GM12874 (cell line): ENCODE results near the gene SP5.

Experiments
- CTCF ChIP-seq: IDR thresholded peaks from 2 replicates; pipeline ENCODE4 v1.5.1; 2011; ENCODE audit warnings: low read depth, mild to moderate bottlenecking, control low read depth, low read length, moderate library complexity; ENCODE audit not compliant: insufficient read depth

Gene SP5

GRCh38 chr2:170717599-170717963, 2.4 kb downstream of the SP5 start:
- no peak for TF ChIP-seq CTCF

- no peak for TF ChIP-seq CTCF
Observed at GRCh38 chr2:170717991-170718589, 3.0 kb downstream of the SP5 start.

GRCh38 chr2:170719810-170720209, 4.7 kb downstream of the SP5 start:
- TF ChIP-seq CTCF, result no peak

GRCh38 chr2:170721678-170722077, 6.5 kb downstream of the SP5 start:
- no peak for TF ChIP-seq CTCF

- TF ChIP-seq CTCF, result no peak
Observed at GRCh38 chr2:170722301-170722700, 7.2 kb downstream of the SP5 start.

- no peak for TF ChIP-seq CTCF
Observed at GRCh38 chr2:170723446-170723958, 8.4 kb downstream of the SP5 start.

- TF ChIP-seq CTCF, result no peak
Observed at GRCh38 chr2:170733798-170734600, 18.9 kb downstream of the SP5 start.
